ENCODE data around the gene PPIH. TPM values are rescaled to one million over a fixed set of nuclear protein-coding genes. Genes with fewer than 3 reads are reported as not detected.
"Not testable (repeated sequence)": the region's sequence is repeated elsewhere in the genome, so short reads cannot be mapped to it uniquely, and the experiment has no call there.

Gene PPIH
- total RNA-seq (2012; rRNA removed): 37.3 and 40.0 TPM in 2 replicates

- Histone ChIP-seq H3K36me3 (ENCODE audit: insufficient read depth, low read length) (no peaks in the 10 kb centered on the region), H3K4me2 (ENCODE audit: low read length) (peak within 1 kb of the TSS; percentile 99), H3K4me1 (ENCODE audit: control insufficient read depth, insufficient read depth, low read length) (peaks cover 11% of the 10 kb centered on the region), H3K4me3 (ENCODE audit: low read length) (peak within 1 kb of the TSS; percentile 89), H3K9me3 (replicated peaks; ENCODE audit: low read length) (no peaks in the 10 kb centered on the region), H3K27me3 (ENCODE audit: control insufficient read depth, insufficient read depth, low read length) (peaks cover 4% of the 10 kb centered on the region), H3K9ac (ENCODE audit: low read depth, low read length) (peak within 1 kb of the TSS; percentile 85)
Measured at GRCh38 chr1:42657981-42658876, at the start of gene PPIH. PPIH (plus strand) TSS chr1:42658423; CDS start chr1:42658447, 24 bp downstream.

GRCh38 chr1:42613803-42614131, 44.5 kb upstream of the PPIH start:
- Histone ChIP-seq H3K4me1 (ENCODE audit: control insufficient read depth, insufficient read depth, low read length) (no peaks in the 10 kb centered on the region), H3K27me3 (ENCODE audit: control insufficient read depth, insufficient read depth, low read length) (peaks cover 4% of the 10 kb centered on the region), H3K36me3 (ENCODE audit: insufficient read depth, low read length) (no peaks in the 10 kb centered on the region), H3K4me3 (ENCODE audit: low read length) (no peak overlapping the region), H3K4me2 (ENCODE audit: low read length) (no peak overlapping the region), H3K9me3 (replicated peaks; ENCODE audit: low read length) (no peaks in the 10 kb centered on the region), H3K9ac (ENCODE audit: low read depth, low read length) (no peak overlapping the region)

GRCh38 chr1:42618866-42619265, 39.4 kb upstream of the PPIH start:
- Histone ChIP-seq H3K4me2 (ENCODE audit: low read length) (no peak overlapping the region), H3K27me3 (ENCODE audit: control insufficient read depth, insufficient read depth, low read length) (no peaks in the 10 kb centered on the region), H3K36me3 (ENCODE audit: insufficient read depth, low read length) (no peaks in the 10 kb centered on the region), H3K9ac (ENCODE audit: low read depth, low read length) (no peak overlapping the region), H3K4me1 (ENCODE audit: control insufficient read depth, insufficient read depth, low read length) (no peaks in the 10 kb centered on the region), H3K4me3 (ENCODE audit: low read length) (no peak overlapping the region), H3K9me3 (replicated peaks; ENCODE audit: low read length) (no peaks in the 10 kb centered on the region)

- Histone ChIP-seq H3K4me3 (ENCODE audit: low read length) (no peak overlapping the region), H3K36me3 (ENCODE audit: insufficient read depth, low read length) (no peaks in the 10 kb centered on the region), H3K27me3 (ENCODE audit: control insufficient read depth, insufficient read depth, low read length) (no peaks in the 10 kb centered on the region), H3K9me3 (replicated peaks; ENCODE audit: low read length) (no peaks in the 10 kb centered on the region), H3K4me1 (ENCODE audit: control insufficient read depth, insufficient read depth, low read length) (no peaks in the 10 kb centered on the region), H3K9ac (ENCODE audit: low read depth, low read length) (no peak overlapping the region), H3K4me2 (ENCODE audit: low read length) (no peak overlapping the region)
Measured at GRCh38 chr1:42620307-42620706, 37.9 kb upstream of the PPIH start.

- not testable (repeated sequence) for H3K36me3 ChIP-seq (ENCODE audit: insufficient read depth, low read length); H3K9ac ChIP-seq (ENCODE audit: low read depth, low read length); H3K4me3 ChIP-seq (ENCODE audit: low read length); H3K4me2 ChIP-seq (ENCODE audit: low read length); H3K4me1 ChIP-seq (ENCODE audit: control insufficient read depth, insufficient read depth, low read length); H3K9me3 ChIP-seq (replicated peaks; ENCODE audit: low read length); H3K27me3 ChIP-seq (ENCODE audit: control insufficient read depth, insufficient read depth, low read length)
Measured at GRCh38 chr1:42621180-42621579, 37.0 kb upstream of the PPIH start.

GRCh38 chr1:42627205-42627604, 31.0 kb upstream of the PPIH start:
- H3K9me3 ChIP-seq (replicated peaks; ENCODE audit: low read length); H3K4me3 ChIP-seq (ENCODE audit: low read length); H3K4me2 ChIP-seq (ENCODE audit: low read length); H3K4me1 ChIP-seq (ENCODE audit: control insufficient read depth, insufficient read depth, low read length); H3K27me3 ChIP-seq (ENCODE audit: control insufficient read depth, insufficient read depth, low read length); H3K9ac ChIP-seq (ENCODE audit: low read depth, low read length); H3K36me3 ChIP-seq (ENCODE audit: insufficient read depth, low read length): not testable (repeated sequence)

DNA sequence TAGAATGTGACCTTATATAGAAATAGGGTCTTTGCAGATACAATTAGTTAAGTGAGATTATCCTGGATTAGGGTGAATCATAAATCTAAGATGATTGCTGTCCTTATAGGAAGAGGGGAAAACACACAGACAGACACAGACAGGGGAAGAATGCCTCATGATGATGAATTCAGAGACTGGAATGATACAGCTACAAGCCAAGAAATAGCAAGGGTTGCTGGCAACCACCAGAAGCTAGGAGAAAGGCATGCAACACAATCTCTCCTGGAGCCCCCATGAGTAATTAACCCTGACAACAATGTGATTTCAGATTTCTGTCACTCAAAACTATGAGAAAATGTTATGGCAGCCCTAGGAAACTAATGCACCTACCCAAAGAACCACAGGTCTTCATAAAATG, 19.1 kb upstream of the PPIH start:
- Histone ChIP-seq H3K9me3 (replicated peaks; ENCODE audit: low read length) (no peaks in the 10 kb centered on the region), H3K9ac (ENCODE audit: low read depth, low read length) (no peak overlapping the region), H3K36me3 (ENCODE audit: insufficient read depth, low read length) (no peaks in the 10 kb centered on the region), H3K27me3 (ENCODE audit: control insufficient read depth, insufficient read depth, low read length) (no peaks in the 10 kb centered on the region), H3K4me1 (ENCODE audit: control insufficient read depth, insufficient read depth, low read length) (no peaks in the 10 kb centered on the region), H3K4me3 (ENCODE audit: low read length) (no peak overlapping the region), H3K4me2 (ENCODE audit: low read length) (no peak overlapping the region)

DNA sequence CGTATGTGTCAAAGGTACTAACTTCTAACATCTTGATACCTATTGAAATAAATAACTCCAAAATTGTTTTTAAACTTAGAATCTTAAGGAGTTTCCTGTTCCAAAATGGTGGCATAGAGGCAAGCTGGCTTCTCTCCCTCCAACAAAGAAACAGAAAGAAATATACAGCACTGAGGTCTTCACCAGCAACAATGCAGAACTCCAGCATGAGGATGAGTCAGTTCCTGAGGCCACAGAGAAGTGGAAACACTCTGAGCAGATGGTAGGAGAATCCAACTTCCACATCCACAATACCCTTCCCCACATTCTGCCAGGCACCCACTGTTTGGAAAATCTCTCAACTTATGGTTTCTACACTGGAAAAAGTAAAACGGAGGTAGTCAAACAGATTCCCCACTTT, 12.2 kb upstream of the PPIH start:
- Histone ChIP-seq H3K4me1 (ENCODE audit: control insufficient read depth, insufficient read depth, low read length) (no peaks in the 10 kb centered on the region), H3K4me2 (ENCODE audit: low read length) (no peak overlapping the region), H3K36me3 (ENCODE audit: insufficient read depth, low read length) (no peaks in the 10 kb centered on the region), H3K9me3 (replicated peaks; ENCODE audit: low read length) (no peaks in the 10 kb centered on the region), H3K27me3 (ENCODE audit: control insufficient read depth, insufficient read depth, low read length) (no peaks in the 10 kb centered on the region), H3K9ac (ENCODE audit: low read depth, low read length) (no peak overlapping the region), H3K4me3 (ENCODE audit: low read length) (no peak overlapping the region)

DNA sequence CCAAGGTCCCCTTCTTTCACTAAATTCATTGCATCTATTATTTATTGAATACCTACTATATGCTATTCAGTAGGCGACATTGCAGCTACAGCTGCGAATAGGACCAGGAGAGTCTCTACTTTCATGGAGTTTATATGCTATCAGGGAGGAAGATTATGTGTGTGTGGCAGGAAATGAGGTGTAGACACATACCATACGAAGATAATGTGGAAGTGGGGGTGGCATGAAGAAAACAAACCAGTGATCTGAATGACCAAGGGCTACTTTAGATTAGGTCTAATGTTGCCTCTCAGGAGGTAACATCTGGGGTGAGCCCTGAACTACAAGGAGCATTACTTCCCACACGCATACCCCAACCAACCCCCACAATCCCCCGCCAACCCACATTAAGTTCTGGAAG, 1.0 kb upstream of the PPIH start:
- Histone ChIP-seq H3K27me3 (ENCODE audit: control insufficient read depth, insufficient read depth, low read length) (peaks cover 4% of the 10 kb centered on the region), H3K9me3 (replicated peaks; ENCODE audit: low read length) (no peaks in the 10 kb centered on the region), H3K9ac (ENCODE audit: low read depth, low read length) (no peak overlapping the region), H3K36me3 (ENCODE audit: insufficient read depth, low read length) (no peaks in the 10 kb centered on the region), H3K4me1 (ENCODE audit: control insufficient read depth, insufficient read depth, low read length) (peaks cover 11% of the 10 kb centered on the region), H3K4me3 (ENCODE audit: low read length) (no peak overlapping the region), H3K4me2 (ENCODE audit: low read length) (peak overlapping the region; percentile 99)

DNA sequence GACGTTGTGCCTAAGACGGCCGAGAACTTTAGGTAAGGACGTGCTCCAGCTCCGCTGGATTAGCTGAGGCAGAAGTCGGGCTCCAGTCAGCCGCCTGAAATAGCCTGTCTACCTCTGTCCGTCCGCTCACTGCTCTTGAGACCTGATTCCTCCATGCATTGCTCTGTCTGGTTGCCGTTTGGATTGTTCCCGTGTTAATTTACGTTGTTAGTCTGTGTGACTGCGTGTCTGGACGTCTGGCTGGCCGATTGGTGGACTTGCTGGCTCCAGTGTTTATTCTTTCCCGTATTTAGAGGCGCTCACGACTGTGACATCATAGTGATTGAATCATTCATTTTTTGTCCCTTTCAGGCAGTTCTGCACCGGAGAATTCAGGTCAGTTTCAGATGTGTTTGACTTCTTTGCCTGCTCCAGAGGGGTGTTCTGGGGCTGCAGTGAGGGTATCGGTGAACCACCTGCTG, 684 bp downstream of the PPIH start:
- H3K4me3 ChIP-seq (ENCODE audit: low read length): peak overlapping the region; percentile 89
- no peaks in the 10 kb centered on the region for H3K27me3 ChIP-seq (ENCODE audit: control insufficient read depth, insufficient read depth, low read length)
- peaks cover 4% of the 10 kb centered on the region for H3K36me3 ChIP-seq (ENCODE audit: insufficient read depth, low read length)
- H3K4me2 ChIP-seq (ENCODE audit: low read length): peak overlapping the region; percentile 99
- H3K9me3 ChIP-seq (replicated peaks; ENCODE audit: low read length): no peaks in the 10 kb centered on the region
- peaks cover 11% of the 10 kb centered on the region for H3K4me1 ChIP-seq (ENCODE audit: control insufficient read depth, insufficient read depth, low read length)
- H3K9ac ChIP-seq (ENCODE audit: low read depth, low read length): peak overlapping the region; percentile 85

DNA sequence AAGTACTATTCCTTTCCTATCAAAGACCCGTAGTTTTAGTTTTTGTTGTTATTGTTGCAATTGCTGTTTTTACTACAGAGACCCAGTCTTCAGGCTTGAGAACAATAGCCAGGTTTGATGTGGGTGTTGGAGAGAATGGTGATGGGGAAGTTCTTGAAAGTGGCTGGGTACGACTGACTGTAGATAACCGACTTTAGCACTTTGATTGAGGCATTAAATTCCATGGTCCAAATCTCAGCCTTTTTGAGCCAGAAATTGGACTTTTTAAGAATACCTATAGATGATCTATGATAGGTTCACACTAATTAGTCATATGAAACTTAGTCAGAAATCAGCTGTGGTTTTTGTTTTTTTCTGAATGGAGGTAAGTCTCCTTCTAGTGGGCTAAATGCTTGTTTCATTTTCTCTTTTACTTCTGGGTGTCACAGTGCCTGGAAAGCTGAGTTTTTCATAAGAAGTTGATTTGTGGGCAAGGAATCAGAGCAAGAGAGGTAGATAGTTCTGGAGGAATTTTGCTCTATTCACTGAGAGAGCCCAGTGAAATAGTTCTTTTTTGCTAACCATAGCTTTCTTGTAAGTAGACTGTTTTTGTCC, 2.8 kb downstream of the PPIH start:
- no peak overlapping the region for H3K4me2 ChIP-seq (ENCODE audit: low read length)
- H3K27me3 ChIP-seq (ENCODE audit: control insufficient read depth, insufficient read depth, low read length): no peaks in the 10 kb centered on the region
- no peaks in the 10 kb centered on the region for H3K9me3 ChIP-seq (replicated peaks; ENCODE audit: low read length)
- H3K4me3 ChIP-seq (ENCODE audit: low read length): no peak overlapping the region
- H3K36me3 ChIP-seq (ENCODE audit: insufficient read depth, low read length): peaks cover 18% of the 10 kb centered on the region
- H3K4me1 ChIP-seq (ENCODE audit: control insufficient read depth, insufficient read depth, low read length): peaks cover 11% of the 10 kb centered on the region
- H3K9ac ChIP-seq (ENCODE audit: low read depth, low read length): no peak overlapping the region

GRCh38 chr1:42669936-42670335, 11.7 kb downstream of the PPIH start:
- no peaks in the 10 kb centered on the region for H3K4me1 ChIP-seq (ENCODE audit: control insufficient read depth, insufficient read depth, low read length)
- H3K27me3 ChIP-seq (ENCODE audit: control insufficient read depth, insufficient read depth, low read length): no peaks in the 10 kb centered on the region
- H3K9ac ChIP-seq (ENCODE audit: low read depth, low read length): no peak overlapping the region
- no peak overlapping the region for H3K4me3 ChIP-seq (ENCODE audit: low read length)
- H3K4me2 ChIP-seq (ENCODE audit: low read length): no peak overlapping the region
- H3K36me3 ChIP-seq (ENCODE audit: insufficient read depth, low read length): peaks cover 46% of the 10 kb centered on the region
- no peaks in the 10 kb centered on the region for H3K9me3 ChIP-seq (replicated peaks; ENCODE audit: low read length)
